ENCODE data around the gene TTLL11.

The TTLL11 gene

GRCh38 chr9:121788686-121789366 is 304.3 kb downstream of the TTLL11 start:
- DNase-seq (ENCODE audit: low read depth, low spot score): no peak

- DNase-seq (ENCODE audit: low read depth, low spot score): no peak
Observed at GRCh38 chr9:121786998-121787422, 306.1 kb downstream of the TTLL11 start.

- DNase-seq (ENCODE audit: low read depth, low spot score): no peak
Observed at GRCh38 chr9:121786543-121786948, 306.6 kb downstream of the TTLL11 start.

GRCh38 chr9:121785673-121786542 is 307.2 kb downstream of the TTLL11 start:
- DNase-seq (ENCODE audit: low read depth, low spot score): no peak

GRCh38 chr9:121784731-121785411 is 308.2 kb downstream of the TTLL11 start:
- no peak for DNase-seq (ENCODE audit: low read depth, low spot score)

GRCh38 chr9:121783521-121784507 is 309.3 kb downstream of the TTLL11 start:
- no peak for DNase-seq (ENCODE audit: low read depth, low spot score)

- DNase-seq (ENCODE audit: low read depth, low spot score): no peak
Observed at GRCh38 chr9:121783111-121783510, 310.0 kb downstream of the TTLL11 start.

GRCh38 chr9:121782514-121783110 is 310.5 kb downstream of the TTLL11 start:
- DNase-seq (ENCODE audit: low read depth, low spot score): no peak

- DNase-seq (ENCODE audit: low read depth, low spot score): no peak
Observed at GRCh38 chr9:121781701-121782464, 311.2 kb downstream of the TTLL11 start.

GRCh38 chr9:121781145-121781548 is 312.0 kb downstream of the TTLL11 start:
- no peak for DNase-seq (ENCODE audit: low read depth, low spot score)

- no peak for DNase-seq (ENCODE audit: low read depth, low spot score)
Observed at GRCh38 chr9:121780177-121781040, 312.7 kb downstream of the TTLL11 start.

GRCh38 chr9:121779381-121780117 is 313.6 kb downstream of the TTLL11 start:
- DNase-seq (ENCODE audit: low read depth, low spot score): no peak

- no peak for DNase-seq (ENCODE audit: low read depth, low spot score)
Observed at GRCh38 chr9:121778252-121779225, 314.6 kb downstream of the TTLL11 start.

- DNase-seq (ENCODE audit: low read depth, low spot score): no peak
Observed at GRCh38 chr9:121776739-121777637, 316.1 kb downstream of the TTLL11 start.

GRCh38 chr9:121776001-121776738 is 316.9 kb downstream of the TTLL11 start:
- no peak for DNase-seq (ENCODE audit: low read depth, low spot score)
